ENCODE measurements around the gene PRCD.

PRCD gene

DNA sequence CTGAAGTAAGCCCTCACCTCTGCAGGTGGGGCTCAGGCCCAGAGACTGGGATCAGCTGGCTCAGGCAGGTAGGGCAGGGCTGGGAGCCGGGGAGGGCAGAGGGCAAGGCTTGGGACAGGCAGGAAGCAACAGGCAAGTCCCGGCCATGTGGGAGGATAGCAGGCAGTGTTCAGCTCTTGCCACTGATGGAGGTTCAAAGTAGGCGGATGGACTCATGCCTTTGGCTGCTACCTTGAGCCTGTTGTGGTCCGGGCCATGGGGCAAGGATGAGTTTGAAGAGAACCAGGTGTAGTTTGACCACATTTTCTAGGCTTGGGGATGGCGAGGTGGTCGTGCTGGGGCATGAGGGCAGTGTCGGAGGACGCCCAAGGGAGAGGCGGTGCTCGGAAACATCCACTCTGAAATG is 2.7 kb downstream of the PRCD start:
- DNase-seq: no peak

DNA sequence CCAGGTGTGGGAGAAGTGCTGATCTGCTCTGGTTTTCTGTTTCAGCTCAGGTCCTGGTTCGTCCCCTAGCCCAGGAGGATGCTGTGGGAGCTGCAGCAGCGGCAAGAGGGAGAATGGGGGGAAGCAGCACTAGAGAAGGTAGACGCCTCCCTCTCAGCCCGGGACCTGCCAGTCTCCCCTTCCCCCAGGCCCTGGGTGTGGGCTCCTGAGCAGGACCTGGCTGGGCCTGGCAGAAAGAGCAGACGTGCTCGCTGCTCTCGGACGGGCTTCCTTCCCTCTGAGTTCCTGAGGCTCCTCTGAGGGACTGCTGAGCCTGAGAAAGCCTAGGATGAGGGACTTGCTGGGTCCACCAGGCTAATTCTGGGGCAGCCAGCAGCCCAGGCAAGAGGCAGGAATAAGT is 3.1 kb downstream of the PRCD start:
- no peak for DNase-seq

GRCh38 chr17:76543482-76543825 is 3.6 kb downstream of the PRCD start:
- DNase-seq: no peak

GRCh38 chr17:76543826-76544545 is 4.1 kb downstream of the PRCD start:
- no peak for DNase-seq

DNA sequence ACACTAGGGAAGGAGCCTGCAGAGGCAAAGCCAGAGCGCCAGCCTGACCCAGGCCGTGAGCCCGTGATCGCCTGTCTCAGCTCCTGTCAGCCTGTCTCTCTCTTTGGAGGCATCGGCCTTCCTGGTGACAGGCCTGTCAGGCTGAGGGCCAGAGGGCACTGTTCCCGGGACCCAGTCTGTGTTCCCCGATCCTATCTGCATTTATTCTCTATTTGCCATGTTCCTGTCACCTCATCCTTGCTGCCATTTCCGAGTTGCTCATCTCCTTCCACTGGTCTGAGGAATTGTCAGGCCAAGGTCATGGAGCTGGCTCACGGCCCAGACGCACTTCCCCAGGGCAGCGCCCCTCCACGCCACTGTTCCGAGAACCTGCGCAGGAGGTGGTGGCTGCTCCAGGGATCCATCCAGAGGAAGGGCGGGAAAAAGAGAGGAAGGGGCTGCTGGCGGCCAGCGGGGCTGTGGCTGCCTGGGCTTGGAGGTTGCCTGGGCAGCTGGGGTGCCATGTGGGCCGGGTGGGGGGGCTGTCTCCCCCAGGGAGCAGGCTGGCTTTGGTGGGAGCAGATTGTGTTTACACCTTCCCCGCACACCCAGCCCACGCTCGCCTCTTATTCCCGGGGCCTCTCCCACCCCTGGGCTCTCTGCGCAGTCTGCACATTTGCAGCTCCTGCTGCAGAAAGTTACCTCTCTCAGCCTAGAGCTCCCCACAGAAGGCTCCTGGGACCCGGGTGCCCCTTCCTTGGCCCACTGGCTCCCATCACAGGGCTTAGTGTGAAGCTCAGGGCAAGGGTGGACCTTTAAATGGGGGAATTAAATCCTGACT is 4.9 kb downstream of the PRCD start:
- DNase-seq: no peak

DNA sequence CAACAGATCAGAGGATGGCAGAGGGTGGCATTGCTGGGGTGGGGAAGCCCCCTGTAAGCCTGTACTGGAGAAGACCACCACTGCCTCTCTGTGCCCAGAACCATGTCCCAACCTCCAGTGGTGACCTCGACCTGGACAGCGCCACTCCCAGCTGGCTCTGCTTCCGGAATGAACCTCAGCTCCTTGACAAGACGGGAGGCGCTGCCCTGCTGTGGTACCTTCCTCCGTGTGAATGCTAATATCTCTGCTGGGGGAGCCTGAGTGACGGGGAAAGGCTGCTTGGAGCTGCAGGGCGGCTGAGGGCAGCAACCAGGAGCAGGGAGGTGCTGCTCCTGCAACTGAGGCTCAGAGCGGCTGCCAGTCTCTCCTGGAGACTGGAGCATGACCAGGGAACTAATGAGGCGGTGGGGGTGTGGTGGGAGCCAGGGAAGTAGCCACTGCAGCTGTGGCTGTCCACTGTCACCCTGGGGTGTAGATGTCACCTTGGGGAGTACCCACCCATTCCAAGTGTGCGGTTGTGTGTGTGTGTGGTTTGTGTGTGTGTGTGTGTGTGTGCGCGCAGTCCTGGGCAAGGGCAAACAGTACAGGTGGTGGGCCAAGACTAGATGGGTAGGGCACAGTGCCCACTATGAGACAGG is 6.2 kb downstream of the PRCD start:
- no peak for DNase-seq

DNA sequence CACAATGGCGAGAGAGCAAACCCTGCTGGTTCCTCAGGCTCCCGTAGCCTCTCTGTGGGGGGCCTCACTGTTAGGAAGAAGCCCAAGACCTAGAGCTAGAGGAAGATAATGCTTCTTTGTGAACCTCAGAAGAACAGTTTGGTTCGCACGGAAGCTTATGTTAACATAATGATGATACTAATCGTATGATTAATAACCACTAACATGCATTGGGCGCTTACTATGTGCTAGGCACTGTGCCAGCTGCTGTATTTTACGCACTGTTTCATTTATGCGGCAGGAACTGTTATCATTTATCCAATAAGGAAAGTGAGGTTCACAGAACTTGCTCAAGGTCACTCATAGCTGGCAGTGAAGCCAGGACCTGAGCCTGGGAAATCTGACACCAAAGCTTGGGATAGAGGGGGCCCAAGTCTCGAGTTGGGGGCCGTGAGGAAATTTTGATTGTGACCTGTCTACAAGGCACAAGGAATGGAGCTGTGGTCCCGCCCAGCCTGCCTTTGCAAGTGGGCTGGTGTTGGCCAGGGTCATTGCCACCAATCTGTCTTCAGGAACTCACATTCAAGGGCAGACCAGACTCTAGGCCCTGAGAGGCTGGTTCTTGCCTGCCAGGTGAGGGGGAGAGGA is 6.8 kb downstream of the PRCD start:
- DNase-seq: no peak

DNA sequence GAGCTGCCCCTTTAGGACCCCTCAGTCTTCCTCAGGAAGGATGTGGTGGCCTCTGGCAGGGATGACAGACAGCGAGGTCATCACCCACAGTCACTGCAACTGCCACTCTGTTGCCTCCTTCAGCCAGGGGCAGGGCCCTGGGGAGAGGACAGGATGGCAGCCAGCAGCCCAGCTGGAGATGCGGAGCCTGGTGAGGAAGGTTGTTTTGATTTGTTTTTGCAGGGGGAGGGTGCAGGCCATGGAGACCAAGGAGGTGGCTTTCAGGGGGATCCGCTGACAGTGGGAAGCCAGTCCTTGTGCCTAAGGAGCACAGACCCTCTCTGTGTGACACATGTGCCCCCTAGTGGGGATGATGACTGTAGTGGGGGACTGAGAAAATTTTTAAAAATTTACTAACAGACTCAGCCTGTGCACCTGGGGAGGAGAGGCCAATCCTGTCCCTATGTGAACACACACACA is 7.4 kb downstream of the PRCD start:
- peak; percentile 72 to 73 for DNase-seq

DNA sequence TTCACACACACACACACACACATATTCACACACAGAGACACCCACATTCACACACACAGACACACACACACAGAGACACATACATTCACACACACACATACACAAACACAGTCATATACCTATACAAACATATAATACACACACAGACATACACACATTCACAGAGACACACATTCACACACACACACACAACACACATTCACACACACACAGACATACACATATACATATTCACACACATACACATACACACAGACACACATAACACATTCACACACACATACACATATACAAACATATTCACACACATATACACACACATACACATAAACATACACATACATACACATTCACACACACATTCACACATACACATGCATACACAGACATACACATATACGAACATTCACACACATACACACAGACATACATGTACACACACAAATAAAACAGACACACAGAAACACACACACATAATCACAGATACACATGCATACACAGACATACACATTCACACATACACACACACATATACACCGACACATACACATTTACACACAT is 7.9 kb downstream of the PRCD start:
- DNase-seq: no peak

GRCh38 chr17:76548378-76549214 is 8.8 kb downstream of the PRCD start:
- DNase-seq: no peak

- DNase-seq: no peak
These were observed 9.3 kb downstream of the PRCD start for GRCh38 chr17:76549215-76549518.

DNA sequence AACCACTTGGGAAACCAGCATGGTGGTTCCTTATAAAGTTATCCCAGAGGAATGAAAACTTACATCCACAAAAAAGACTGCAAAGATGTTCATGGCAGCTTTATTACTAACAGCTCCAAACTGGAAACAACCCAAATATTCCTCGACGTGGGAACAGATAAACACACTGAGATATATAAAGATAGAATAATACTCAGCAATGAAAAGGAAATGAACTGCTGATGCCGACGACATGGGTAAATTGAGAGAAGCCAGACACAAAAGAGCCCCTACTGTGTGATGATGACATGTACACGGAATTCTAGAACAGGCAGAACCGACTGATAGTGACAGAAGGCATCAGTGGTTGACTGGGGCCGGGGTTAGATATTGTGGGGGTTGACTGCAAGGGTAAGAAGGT is 9.7 kb downstream of the PRCD start:
- no peak for DNase-seq

DNA sequence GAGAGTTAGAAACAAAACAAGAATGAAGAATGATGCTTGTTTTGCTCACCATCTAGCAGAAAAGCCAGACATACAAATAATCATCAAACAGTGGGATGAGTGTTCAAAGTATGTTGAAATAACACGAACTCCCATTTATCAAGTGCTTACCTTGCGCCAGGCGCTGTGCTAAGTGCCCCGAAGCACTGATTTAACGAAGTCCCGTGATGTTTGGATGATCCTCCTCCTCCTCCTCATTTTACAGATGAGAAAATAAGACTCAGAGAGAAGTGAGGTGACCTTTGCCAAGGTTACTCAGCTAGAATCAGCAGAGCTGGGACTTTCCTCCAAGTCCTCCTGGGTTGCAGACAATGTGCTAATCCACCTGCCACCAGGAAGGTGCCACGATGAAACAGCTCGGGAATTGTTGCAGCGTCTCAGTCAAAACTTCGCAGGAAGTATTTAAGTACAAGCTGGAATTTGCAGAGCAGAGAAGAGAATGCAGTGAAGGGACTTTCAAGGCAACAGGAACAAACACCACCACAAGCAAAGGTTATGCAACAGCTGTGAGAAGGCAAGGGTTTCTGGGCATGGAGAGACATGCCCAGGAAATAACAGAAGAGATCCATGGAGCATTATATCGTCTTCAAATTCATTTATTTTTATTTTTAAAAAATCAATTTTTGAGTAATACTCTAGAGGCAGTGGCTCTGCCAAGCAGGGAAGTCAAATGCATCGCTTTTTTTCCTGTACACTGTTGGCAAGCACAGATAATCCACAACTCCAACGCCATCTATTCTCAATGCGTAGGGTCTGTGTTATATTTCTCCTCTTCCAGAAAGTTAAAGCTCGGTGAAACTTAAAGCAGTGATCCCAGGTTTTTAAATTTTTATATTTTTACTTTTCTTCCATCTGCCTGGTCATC is 11.1 kb downstream of the PRCD start:
- no peak for DNase-seq

- no peak for DNase-seq
These were observed 11.8 kb downstream of the PRCD start for GRCh38 chr17:76551685-76552084.

DNA sequence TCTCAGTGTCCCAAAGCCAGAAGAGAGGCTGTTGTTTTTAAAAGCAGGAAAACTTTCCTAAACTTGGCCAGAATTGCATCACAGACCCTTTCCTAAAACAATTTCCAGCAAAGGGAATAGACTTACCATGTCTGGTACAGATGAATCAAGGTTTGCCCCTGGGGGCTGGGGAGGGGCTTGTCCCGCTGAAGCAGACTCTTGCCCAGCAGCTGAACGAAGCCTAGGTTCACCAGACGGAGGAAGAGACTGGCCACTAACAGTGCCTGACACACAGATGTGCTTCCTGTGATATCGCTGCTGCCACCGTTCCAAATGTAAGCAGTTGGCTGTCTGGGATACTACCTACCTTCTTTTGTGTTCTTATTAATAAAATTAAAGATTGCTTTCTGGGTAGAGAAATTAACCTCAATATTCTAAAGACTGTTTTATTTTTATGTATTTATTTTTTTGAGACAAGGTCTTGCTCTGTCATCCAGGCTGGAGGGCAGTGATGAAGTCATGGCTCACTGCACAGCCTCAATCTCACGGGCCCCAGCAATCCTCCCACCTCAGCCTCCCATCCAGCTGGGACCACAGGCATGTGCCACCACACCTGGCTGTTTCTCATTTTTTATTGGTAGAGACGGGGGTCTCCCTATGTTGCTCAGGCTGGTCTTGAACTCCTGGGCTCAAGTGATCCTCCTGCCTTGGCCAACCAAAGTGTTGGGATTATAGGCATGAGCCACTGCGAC is 13.5 kb downstream of the PRCD start:
- DNase-seq: no peak

DNA sequence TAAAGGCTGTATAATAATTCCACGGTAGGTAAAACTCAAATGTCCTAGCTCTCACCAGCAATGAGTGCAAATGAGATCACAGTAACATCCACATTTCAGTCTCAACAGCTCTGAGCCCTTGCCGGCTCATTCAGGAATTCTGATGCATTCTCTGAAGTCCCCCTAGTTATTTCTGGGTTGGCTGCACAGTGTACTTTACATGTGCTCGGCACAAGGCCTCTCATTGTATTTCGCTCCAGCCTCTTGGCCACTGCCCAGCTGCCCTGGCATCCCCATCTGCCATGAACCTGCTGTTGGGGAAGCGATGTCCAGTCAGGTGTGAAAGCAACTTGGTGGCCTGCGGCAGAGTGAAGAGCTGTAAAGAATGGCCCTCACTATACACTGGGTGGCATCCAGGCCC is 14.3 kb downstream of the PRCD start:
- no peak for DNase-seq

DNA sequence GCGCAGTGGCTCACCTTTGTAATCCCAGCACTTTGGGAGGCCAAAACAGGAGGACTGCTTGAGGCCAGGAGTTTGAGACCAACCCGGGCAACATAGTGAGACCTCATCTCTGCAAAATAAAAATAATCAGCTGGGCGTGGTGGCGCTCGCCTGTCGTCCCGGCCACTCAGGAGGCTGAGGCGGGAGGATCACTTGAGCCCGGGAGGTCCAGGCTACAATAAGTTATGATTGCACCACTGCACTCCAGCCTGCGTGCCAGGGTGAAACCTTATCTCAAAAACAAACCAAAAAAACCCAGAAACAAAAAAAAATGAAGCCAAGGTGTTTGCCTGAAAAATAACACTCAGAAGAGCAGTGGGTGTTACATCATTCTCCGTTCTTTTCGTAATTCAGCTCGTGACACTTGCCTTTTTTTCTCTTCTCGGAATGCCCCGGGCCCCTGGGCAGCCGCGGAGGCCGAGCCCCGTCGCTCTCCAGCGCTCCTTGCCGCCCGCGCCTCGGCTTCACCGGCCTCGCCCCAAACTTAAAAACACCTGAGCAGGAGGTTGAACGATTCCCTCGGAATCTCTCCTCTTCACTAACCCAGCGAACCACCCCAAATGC is 17.0 kb downstream of the PRCD start:
- DNase-seq: peak; percentile 62 to 70

GRCh38 chr17:76557368-76558197 is 17.7 kb downstream of the PRCD start:
- DNase-seq: peak; percentile 96 to 97
